Astrocyte of the spinal cord (primary cell): ENCODE data around the gene STK11IP.

ENCODE experiments used
- DNase-seq: peaks from one replicate; pipeline ENCODE4 v3.0.0; 2011; ENCODE audit warnings: low read depth, low spot score
- H3K4me3 ChIP-seq: 2 replicates; pipeline ENCODE4 v1.5.1; 2011; ENCODE audit warnings: low read depth, mild to moderate bottlenecking, low read length, moderate library complexity
- CTCF ChIP-seq: IDR thresholded peaks from 2 replicates; pipeline ENCODE4 v1.5.1; 2012; ENCODE audit warnings: low read depth, mild to moderate bottlenecking, low read length, inconsistent platforms
- in situ Hi-C: cut with HindIII; loops from 2 replicates; pipeline ENCODE4 v1.10.0; 2017; ENCODE audit warnings: low sequenced_read_pairs

STK11IP gene

GRCh38 chr2:219563271-219563928 is 34.3 kb upstream of the STK11IP start:
- in situ Hi-C loops = no loop called here
- TF ChIP-seq CTCF = no peak
- DNase-seq = no peak
- H3K4me3 ChIP-seq = no peak overlapping the region

GRCh38 chr2:219565130-219566080 is 32.3 kb upstream of the STK11IP start:
- TF ChIP-seq CTCF = no peak
- in situ Hi-C loops = no loop called here
- no peak for DNase-seq
- no peak overlapping the region for H3K4me3 ChIP-seq

GRCh38 chr2:219566640-219567039 is 31.0 kb upstream of the STK11IP start:
- in situ Hi-C loops = no loop called here
- no peak for DNase-seq
- H3K4me3 ChIP-seq = no peak overlapping the region
- TF ChIP-seq CTCF = no peak

GRCh38 chr2:219567131-219567530 is 30.5 kb upstream of the STK11IP start:
- no peak for DNase-seq
- no peak overlapping the region for H3K4me3 ChIP-seq
- no peak for TF ChIP-seq CTCF
- in situ Hi-C loops = no loop called here

GRCh38 chr2:219567791-219568361 is 29.8 kb upstream of the STK11IP start:
- DNase-seq = no peak
- H3K4me3 ChIP-seq = no peak overlapping the region
- in situ Hi-C loops = no loop called here
- no peak for TF ChIP-seq CTCF

GRCh38 chr2:219569041-219569440 is 28.6 kb upstream of the STK11IP start:
- DNase-seq = no peak
- in situ Hi-C loops = no loop called here
- H3K4me3 ChIP-seq = no peak overlapping the region
- no peak for TF ChIP-seq CTCF
